Left lung (tissue), 14 donors: ENCODE measurements around the gene CT47B1. TPM values are rescaled to one million over a fixed set of nuclear protein-coding genes. Genes with fewer than 3 reads are reported as not detected.
"Not testable (repeated sequence)": the region's sequence is repeated elsewhere in the genome, so short reads cannot be mapped to it uniquely, and the experiment has no call there.

Experiments
- ATAC-seq: fragments of 200-7000 bp; cut with Tn5 transposase; one replicate; pipeline ENCODE4 v1.9.1; 2020; ENCODE audit warnings: moderate library complexity
- DNase-seq, 4 donors: peaks; one replicate each; pipeline ENCODE4 v3.0.0-alpha.2; 2013 to 2020
- H3K27ac ChIP-seq, 2 donors: fragments of 200-600 bp; sonication (generic) in 1 of 2; one replicate each; pipeline versions ENCODE4 v1.5.0 to v1.8.0; 2020 to 2021
- H3K27me3 ChIP-seq, 2 donors: fragments of 200-600 bp; sonication (generic) in 1 of 2; one replicate each; pipeline versions ENCODE4 v1.5.0 to v1.8.0; 2020 to 2021
- H3K36me3 ChIP-seq, 2 donors: fragments of 200-600 bp; sonication (generic) in 1 of 2; one replicate each; pipeline versions ENCODE4 v1.5.0 to v1.8.0; 2020 to 2021
- H3K4me1 ChIP-seq, 2 donors: fragments of 200-600 bp; one replicate each; pipeline ENCODE4 v1.8.0; 2021
- H3K4me3 ChIP-seq, 2 donors: fragments of 200-600 bp; sonication (generic) in 1 of 2; one replicate each; pipeline versions ENCODE4 v1.5.0 to v1.8.0; 2020 to 2021; ENCODE audit warnings: mild to moderate bottlenecking in 1 of 2
- H3K9me3 ChIP-seq, 2 donors: fragments of 200-600 bp; sonication (generic) in 1 of 2; one replicate each; pipeline versions ENCODE4 v1.5.0 to v1.8.0; 2020 to 2021
- CTCF ChIP-seq, 2 donors: fragments of 200-600 bp; sonication (generic) in 1 of 2; IDR thresholded peaks; one replicate each; pipeline versions ENCODE4 v1.5.0 to v1.8.0; 2021; ENCODE audit warnings: antibody characterized with exemption in 2 of 2
- intact Hi-C, 2 donors: fragments of 100-400 bp; cut with DNase I; formaldehyde crosslinking; loops; one replicate each; pipeline versions ENCODE4 v1.11.2 to v1.14.2; 2022
- long read RNA-seq, 12 donors: library from polyadenylated mRNA in 2 of 12; unstranded in 2 of 12; transcript quantifications; one replicate each; pipeline ENCODE4 v2.0.0 and lab custom pipeline, GENCODE V29; 2019 to 2026
- polyA plus RNA-seq, 6 donors: library from polyadenylated mRNA; unstranded; fragments of 120-200 nt; gene quantifications; one replicate each; pipeline ENCODE4 v1.2.1, GENCODE V29; 2013; ENCODE audit not compliant: insufficient read length in 6 of 6
- total RNA-seq, 2 donors: library from RNA; stranded (reverse); fragmentation: NEBNext Ultra II Directional; extraction: Animal tissue kit (Norgen Biotek cat#: 25700); gene quantifications; one replicate each; pipeline ENCODE4 v1.2.1, GENCODE V29; 2021
- donor health status: DM: no; HTN: yes; CAD: no.
- donor health status: DM: no; HTN: no; CAD: no.

The CT47B1 gene
- total RNA-seq (not detected), polyA plus RNA-seq (not detected)
- long read RNA-seq, donor 1 = 0 reads
- long read RNA-seq, donor 2 = 0 reads
- long read RNA-seq, donor 3 = 0 reads
- long read RNA-seq, donor 4 = 0 reads
- long read RNA-seq, donor 5 = 0 reads
- long read RNA-seq, donor 6 = 0 reads
- long read RNA-seq, donor 7 = 0 reads
- long read RNA-seq, donor 8 = 0 reads
- long read RNA-seq, donor 9 = 0 reads
- long read RNA-seq, donor 10 = 0 reads
- long read RNA-seq, donor 11 = 0 reads
- long read RNA-seq, donor 12 = 0 reads

- intact Hi-C loops, H3K36me3 ChIP-seq, DNase-seq, H3K27ac ChIP-seq, H3K27me3 ChIP-seq, ATAC-seq, H3K4me3 ChIP-seq, H3K4me1 ChIP-seq, H3K9me3 ChIP-seq: not testable (repeated sequence)
Observed at GRCh38 chrX:120875766-120876165, at the start of gene CT47B1. TSS of gene CT47B1 (minus strand) at chrX:120875866. CDS start at chrX:120875670, 196 bp downstream.

- H3K4me1 ChIP-seq = no peaks in the 10 kb centered on the region
- H3K4me3 ChIP-seq = no peak overlapping the region
- no peaks in the 10 kb centered on the region for H3K36me3 ChIP-seq
- ATAC-seq (no peak), DNase-seq (peak in 1 of 4 donors; percentile 30)
- TF ChIP-seq CTCF (IDR thresholded peaks at IDR 0.05) = no peak
- H3K27ac ChIP-seq = no peak overlapping the region
- no peaks in the 10 kb centered on the region for H3K27me3 ChIP-seq
- no peaks in the 10 kb centered on the region for H3K9me3 ChIP-seq
- intact Hi-C loops = no loop called here
Observed at GRCh38 chrX:120874678-120875557, 748 bp downstream of the CT47B1 start.

GRCh38 chrX:120857240-120857639 lies 18.4 kb downstream of the CT47B1 start:
- Histone ChIP-seq H3K4me3 (no peak overlapping the region), H3K4me1 (no peaks in the 10 kb centered on the region), H3K27me3 (no peaks in the 10 kb centered on the region), H3K27ac (no peak overlapping the region), H3K9me3 (no peaks in the 10 kb centered on the region), H3K36me3 (no peaks in the 10 kb centered on the region)
- DNase-seq (no peak), ATAC-seq (no peak)
- intact Hi-C loops = no loop called here
- no peak for TF ChIP-seq CTCF (IDR thresholded peaks at IDR 0.05)

GRCh38 chrX:120840827-120841226 lies 34.8 kb downstream of the CT47B1 start:
- intact Hi-C loops = no loop called here

GRCh38 chrX:120839491-120839890 lies 36.2 kb downstream of the CT47B1 start:
- H3K4me1 ChIP-seq = no peaks in the 10 kb centered on the region
- H3K27me3 ChIP-seq = no peaks in the 10 kb centered on the region
- ATAC-seq = no peak
- no peak for TF ChIP-seq CTCF (IDR thresholded peaks at IDR 0.05)
- H3K9me3 ChIP-seq = peaks cover 0 to 3% of the 10 kb centered on the region in 2 donors
- no peak for DNase-seq
- intact Hi-C loops = no loop called here
- H3K27ac ChIP-seq = no peak overlapping the region
- no peak overlapping the region for H3K4me3 ChIP-seq
- no peaks in the 10 kb centered on the region for H3K36me3 ChIP-seq

More at GRCh38 chrX:120840827-120841226, 34.8 kb downstream of the CT47B1 start:
- H3K27me3 ChIP-seq = no peaks in the 10 kb centered on the region
- no peaks in the 10 kb centered on the region for H3K4me1 ChIP-seq
- H3K4me3 ChIP-seq = no peak overlapping the region
- TF ChIP-seq CTCF (IDR thresholded peaks at IDR 0.05) = no peak
- H3K36me3 ChIP-seq = no peaks in the 10 kb centered on the region
- DNase-seq = no peak
- ATAC-seq = no peak
- H3K9me3 ChIP-seq = peaks cover 0 to 7% of the 10 kb centered on the region in 2 donors
- H3K27ac ChIP-seq = no peak overlapping the region

- DNase-seq, H3K4me1 ChIP-seq, H3K27ac ChIP-seq, H3K4me3 ChIP-seq, H3K36me3 ChIP-seq, H3K27me3 ChIP-seq, ATAC-seq, intact Hi-C loops, H3K9me3 ChIP-seq: not testable (repeated sequence)
Observed at GRCh38 chrX:120827213-120827612, 48.5 kb downstream of the CT47B1 start.
